ENCODE data around the gene AARSD1.
"Not testable (repeated sequence)": the region's sequence is repeated elsewhere in the genome, so short reads cannot be mapped to it uniquely, and the experiment has no call there.

AARSD1 gene

GRCh38 chr17:42980274-42980765, 16.1 kb upstream of the AARSD1 start, which contains the start of gene RUNDC1:
Gene RUNDC1, plus strand, starts transcription at chr17:42980565. Its CDS starts 12 bp downstream, at chr17:42980577.
- DNase-seq (ENCODE audit: low spot score), result peak; percentile 95

GRCh38 chr17:42979511-42980273, 15.4 kb upstream of the AARSD1 start, which contains the start of gene PTGES3L:
Gene PTGES3L, minus strand, starts transcription at chr17:42980080. Its CDS starts 27 bp downstream, at chr17:42980053.
- peak; percentile 81 for DNase-seq (ENCODE audit: low spot score)

- DNase-seq (ENCODE audit: low spot score), result not testable (repeated sequence)
These were observed 11.4 kb upstream of the AARSD1 start for GRCh38 chr17:42975701-42976100.

GRCh38 chr17:42975265-42975664, 11.0 kb upstream of the AARSD1 start:
- no peak for DNase-seq (ENCODE audit: low spot score)

DNA sequence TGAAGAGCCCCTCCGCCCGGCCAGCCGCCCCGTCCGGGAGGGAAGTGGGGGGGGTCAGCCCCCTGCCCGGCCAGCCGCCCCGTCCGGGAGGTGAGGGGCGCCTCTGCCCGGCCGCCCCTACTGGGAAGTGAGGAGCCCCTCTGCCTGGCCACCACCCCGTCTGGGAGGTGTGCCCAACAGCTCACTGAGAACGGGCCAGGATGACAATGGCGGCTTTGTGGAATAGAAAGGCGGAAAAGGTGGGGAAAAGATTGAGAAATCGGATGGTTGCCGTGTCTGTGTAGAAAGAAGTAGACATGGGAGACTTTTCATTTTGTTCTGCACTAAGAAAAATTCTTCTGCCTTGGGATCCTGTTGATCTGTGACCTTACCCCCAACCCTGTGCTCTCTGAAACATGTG, 9.1 kb upstream of the AARSD1 start:
- not testable (repeated sequence) for DNase-seq (ENCODE audit: low spot score)

GRCh38 chr17:42971589-42971988, 7.3 kb upstream of the AARSD1 start:
- no peak for DNase-seq (ENCODE audit: low spot score)

DNA sequence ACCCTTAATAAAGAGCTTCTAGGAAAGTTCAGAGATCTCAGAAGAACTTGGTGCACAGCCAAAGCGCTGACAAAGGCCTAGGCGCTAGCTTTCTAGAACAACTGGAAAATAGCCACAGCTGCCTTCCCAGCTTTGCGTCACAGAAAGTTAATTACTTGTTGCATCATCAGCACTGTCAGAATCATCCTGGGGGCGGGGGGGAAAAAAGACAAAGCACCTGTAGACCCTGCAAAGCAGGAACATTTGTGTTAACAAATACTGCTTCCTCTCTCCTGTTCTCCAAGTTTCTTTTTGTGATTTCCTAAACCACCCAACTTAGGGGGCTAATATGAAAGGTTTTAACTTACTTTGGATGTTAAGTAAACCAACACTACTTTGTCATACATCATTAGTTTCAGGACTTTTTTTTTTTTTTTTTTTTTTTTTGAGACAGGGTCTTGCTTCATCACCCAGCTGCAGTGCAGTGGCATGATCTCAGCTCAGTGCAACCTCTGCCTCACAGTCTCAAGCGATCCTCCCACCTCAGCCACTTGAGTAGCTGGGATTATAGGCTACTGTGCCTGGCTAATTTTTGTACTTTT, 4.8 kb upstream of the AARSD1 start:
- no peak for DNase-seq (ENCODE audit: low spot score)

GRCh38 chr17:42967925-42968324, 3.7 kb upstream of the AARSD1 start:
- no peak for DNase-seq (ENCODE audit: low spot score)

DNA sequence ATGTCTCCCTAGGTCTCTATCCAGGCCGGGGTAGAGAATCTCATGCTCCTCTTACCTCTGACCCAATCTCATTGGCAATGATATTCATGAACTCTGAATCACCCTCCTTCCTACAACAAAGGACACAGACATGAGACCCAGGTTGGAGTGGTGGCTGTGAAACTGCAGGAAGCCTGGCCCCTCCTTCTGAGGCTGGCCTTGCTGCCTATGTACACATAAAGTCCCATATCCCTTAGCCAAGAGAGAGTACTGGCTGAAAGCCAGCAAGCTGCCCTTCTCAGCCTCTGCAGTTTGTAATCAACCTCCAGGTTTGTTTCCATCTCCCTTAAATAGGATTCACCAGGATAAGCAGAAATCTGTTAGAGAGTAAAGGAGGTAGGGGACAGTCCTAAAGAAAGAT, 10.6 kb downstream of the AARSD1 start:
- DNase-seq (ENCODE audit: low spot score), result no peak

- DNase-seq (ENCODE audit: low spot score), result no peak
These were observed 14.0 kb downstream of the AARSD1 start for GRCh38 chr17:42950044-42950783.

DNA sequence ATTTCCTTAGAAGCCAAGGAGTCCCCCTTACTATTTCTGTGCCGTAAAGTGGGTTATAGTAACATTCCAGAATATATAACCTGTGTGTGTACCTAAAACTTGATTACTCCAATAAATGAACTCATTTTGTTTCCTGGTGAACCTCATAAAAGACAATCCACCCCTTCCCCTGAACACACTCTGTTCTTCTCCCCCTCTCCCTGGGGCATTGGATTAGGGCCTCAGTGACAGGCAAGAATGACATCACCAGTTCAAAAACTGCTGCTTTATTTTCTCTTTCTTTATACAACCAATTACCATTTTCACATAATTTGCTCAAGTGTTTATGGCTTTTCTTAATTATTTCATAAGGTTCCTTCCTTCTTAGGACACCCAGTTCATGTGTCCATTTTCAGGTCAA, 17.4 kb downstream of the AARSD1 start:
- no peak for DNase-seq (ENCODE audit: low spot score)

DNA sequence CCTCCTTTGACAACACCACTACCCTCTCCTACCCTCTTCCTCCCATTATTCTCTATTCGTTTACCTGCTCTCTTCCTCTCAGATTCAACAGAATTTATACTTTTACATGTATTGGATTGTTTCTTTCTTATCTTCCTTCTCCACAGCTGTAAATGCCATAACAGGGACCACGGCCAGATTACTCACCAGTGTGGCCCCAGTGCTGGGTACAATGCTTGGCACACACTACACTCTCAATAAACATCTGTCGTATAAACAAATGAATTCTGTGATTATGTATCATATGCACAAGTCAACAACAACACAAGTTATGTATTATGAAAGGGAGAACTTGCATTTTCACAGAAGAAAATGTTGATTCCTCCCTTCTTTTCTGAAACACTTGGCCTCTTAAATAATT, 20.0 kb downstream of the AARSD1 start:
- DNase-seq (ENCODE audit: low spot score), result no peak

- DNase-seq (ENCODE audit: low spot score), result peak; percentile 66
These were observed 26.3 kb downstream of the AARSD1 start for GRCh38 chr17:42937712-42938596.

GRCh38 chr17:42929497-42929844, 34.8 kb downstream of the AARSD1 start:
- DNase-seq (ENCODE audit: low spot score), result no peak

DNA sequence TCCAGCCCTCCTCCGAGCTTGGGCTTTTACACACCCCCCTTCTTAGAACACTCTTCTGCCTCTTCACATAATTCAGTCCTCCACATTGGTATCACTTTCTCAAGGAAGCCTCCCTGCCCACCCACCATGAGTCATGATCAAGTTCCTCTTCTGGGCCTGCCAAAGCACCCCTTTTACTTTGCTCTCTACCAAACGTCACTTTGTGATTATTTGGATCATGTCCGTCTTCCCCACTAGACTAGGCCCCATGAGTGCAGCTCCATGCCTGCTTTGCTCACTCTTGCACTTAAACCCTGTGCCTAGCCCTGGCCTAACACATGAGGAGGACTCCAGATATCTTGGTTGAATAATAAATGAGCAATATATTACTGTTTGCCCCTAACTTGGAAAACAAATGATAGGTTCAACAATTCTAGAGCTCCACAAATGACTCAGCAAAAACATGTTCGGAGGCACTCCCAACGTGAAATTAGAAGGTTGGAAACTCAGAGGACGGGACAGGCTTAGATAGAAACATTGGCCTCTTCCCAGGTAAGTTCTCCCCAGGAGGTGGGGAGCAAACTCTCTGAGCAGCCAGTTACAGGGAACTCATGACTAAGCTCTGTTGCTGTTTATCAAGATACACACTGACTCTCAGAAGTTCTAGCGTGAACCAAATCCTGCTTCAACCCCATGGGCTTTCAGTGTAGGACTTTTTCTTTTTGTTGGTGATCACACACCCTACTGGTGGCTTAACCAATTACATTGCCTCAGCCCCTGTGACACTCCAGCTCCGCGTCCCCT, 35.3 kb downstream of the AARSD1 start:
- peak; percentile 84 for DNase-seq (ENCODE audit: low spot score)

- DNase-seq (ENCODE audit: low spot score), result no peak
These were observed 39.4 kb downstream of the AARSD1 start for GRCh38 chr17:42924891-42925290.

DNA sequence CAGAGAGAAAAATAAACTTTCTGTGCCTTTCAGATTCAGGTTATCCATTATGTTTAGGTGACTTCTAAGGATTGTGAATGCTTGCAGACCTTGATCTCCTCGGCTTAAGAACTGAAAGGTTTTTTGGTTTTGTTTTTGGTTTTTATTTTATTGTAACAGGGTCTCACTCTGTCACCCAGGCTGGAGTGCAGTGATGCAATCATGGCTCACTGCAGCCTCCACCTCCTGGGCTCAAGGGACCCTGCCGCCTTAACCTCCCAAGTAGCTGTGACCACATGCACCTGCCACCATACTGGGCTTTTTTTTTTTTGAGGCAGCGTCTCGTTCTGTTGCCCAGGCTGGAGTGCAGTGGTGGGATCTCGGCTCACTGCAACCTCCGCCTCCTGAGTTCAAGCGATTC, 40.8 kb downstream of the AARSD1 start:
- not testable (repeated sequence) for DNase-seq (ENCODE audit: low spot score)

GRCh38 chr17:42922294-42922693, 42.0 kb downstream of the AARSD1 start:
- no peak for DNase-seq (ENCODE audit: low spot score)

GRCh38 chr17:42920922-42921321, 43.3 kb downstream of the AARSD1 start:
- no peak for DNase-seq (ENCODE audit: low spot score)

DNA sequence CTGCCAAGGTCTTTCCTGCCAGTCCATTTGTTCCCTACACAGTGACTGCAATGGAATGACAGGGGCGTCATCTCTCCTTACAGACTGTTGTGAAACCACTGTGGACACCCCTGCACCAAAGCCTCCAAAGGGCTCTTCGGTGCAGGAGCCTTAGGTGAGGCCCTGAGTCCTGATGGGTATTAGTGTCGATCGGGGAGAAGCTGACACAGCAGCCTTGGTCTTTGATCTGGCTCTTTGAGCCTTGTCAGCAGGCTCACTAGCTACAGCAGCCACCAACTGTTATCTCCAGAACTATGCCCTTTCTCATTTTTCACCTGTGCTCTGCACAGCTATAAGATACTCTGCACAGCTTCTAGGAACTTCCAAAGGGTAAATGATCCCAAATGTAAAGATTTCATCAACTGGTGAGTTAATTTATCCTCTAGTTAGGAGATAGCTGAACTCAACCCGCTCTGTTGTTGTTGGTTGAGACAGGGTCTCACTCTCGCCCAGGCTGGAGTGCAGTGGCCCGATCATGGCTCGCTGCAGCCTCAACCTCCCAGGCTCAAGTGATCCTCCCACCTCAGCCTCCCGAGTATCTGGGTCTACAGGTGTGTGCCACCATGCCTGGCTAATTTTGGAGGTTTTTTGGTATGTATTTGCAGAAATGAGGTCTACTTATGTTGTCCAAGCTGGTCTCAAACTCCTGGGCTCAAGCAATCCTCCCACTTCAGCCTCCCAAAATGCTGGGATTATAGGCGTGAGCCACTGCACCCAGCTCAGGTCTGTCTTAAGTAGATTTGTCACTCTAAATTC, 44.0 kb downstream of the AARSD1 start:
- DNase-seq (ENCODE audit: low spot score), result no peak

All from hepatic stellate cell (primary cell).